ENCODE measurements around the gene PGM1.
"Not testable (repeated sequence)": the region's sequence is repeated elsewhere in the genome, so short reads cannot be mapped to it uniquely, and the experiment has no call there.

The PGM1 gene

GRCh38 chr1:63593303-63593885 lies at the start of gene PGM1:
PGM1 (plus strand) TSS chr1:63593411; CDS start chr1:63593489, 78 bp downstream.
- in situ Hi-C loops (cut with MboI; ENCODE audit: low sequenced_read_pairs): no loop called here

- in situ Hi-C loops (cut with MboI; ENCODE audit: low sequenced_read_pairs): no loop called here
These were observed 47.4 kb upstream of the PGM1 start for GRCh38 chr1:63545780-63546179.

- in situ Hi-C loops (cut with MboI; ENCODE audit: low sequenced_read_pairs): no loop called here
These were observed 45.5 kb upstream of the PGM1 start for GRCh38 chr1:63547621-63548294.

GRCh38 chr1:63548303-63548702 lies 44.9 kb upstream of the PGM1 start:
- in situ Hi-C loops (cut with MboI; ENCODE audit: low sequenced_read_pairs): no loop called here

- in situ Hi-C loops (cut with MboI; ENCODE audit: low sequenced_read_pairs): no loop called here
These were observed 44.3 kb upstream of the PGM1 start for GRCh38 chr1:63548877-63549276.

- in situ Hi-C loops (cut with MboI; ENCODE audit: low sequenced_read_pairs): no loop called here
These were observed 37.7 kb upstream of the PGM1 start for GRCh38 chr1:63555480-63555879.

GRCh38 chr1:63557365-63557987 lies 35.7 kb upstream of the PGM1 start:
- in situ Hi-C loops (cut with MboI; ENCODE audit: low sequenced_read_pairs): no loop called here

GRCh38 chr1:63559357-63559756 lies 33.9 kb upstream of the PGM1 start:
- in situ Hi-C loops (cut with MboI; ENCODE audit: low sequenced_read_pairs): no loop called here

- in situ Hi-C loops (cut with MboI; ENCODE audit: low sequenced_read_pairs): no loop called here
These were observed 29.5 kb upstream of the PGM1 start for GRCh38 chr1:63563745-63564144.

- in situ Hi-C loops (cut with MboI; ENCODE audit: low sequenced_read_pairs): no loop called here
These were observed 24.1 kb upstream of the PGM1 start for GRCh38 chr1:63569068-63569467.

GRCh38 chr1:63569640-63570316 lies 23.4 kb upstream of the PGM1 start:
- in situ Hi-C loops (cut with MboI; ENCODE audit: low sequenced_read_pairs): no loop called here

- in situ Hi-C loops (cut with MboI; ENCODE audit: low sequenced_read_pairs): not testable (repeated sequence)
These were observed 20.5 kb upstream of the PGM1 start for GRCh38 chr1:63572686-63573085.

- in situ Hi-C loops (cut with MboI; ENCODE audit: low sequenced_read_pairs): not testable (repeated sequence)
These were observed 18.9 kb upstream of the PGM1 start for GRCh38 chr1:63574203-63574796.

GRCh38 chr1:63575340-63575826 lies 17.8 kb upstream of the PGM1 start:
- in situ Hi-C loops (cut with MboI; ENCODE audit: low sequenced_read_pairs): no loop called here

GRCh38 chr1:63586326-63586725 lies 6.9 kb upstream of the PGM1 start:
- in situ Hi-C loops (cut with MboI; ENCODE audit: low sequenced_read_pairs): not testable (repeated sequence)

GRCh38 chr1:63590166-63590560 lies 3.0 kb upstream of the PGM1 start:
- in situ Hi-C loops (cut with MboI; ENCODE audit: low sequenced_read_pairs): no loop called here

- in situ Hi-C loops (cut with MboI; ENCODE audit: low sequenced_read_pairs): no loop called here
These were observed 492 bp upstream of the PGM1 start for GRCh38 chr1:63592536-63593302.

- in situ Hi-C loops (cut with MboI; ENCODE audit: low sequenced_read_pairs): no loop called here
These were observed 835 bp downstream of the PGM1 start for GRCh38 chr1:63593886-63594605.

GRCh38 chr1:63595435-63595834 lies 2.2 kb downstream of the PGM1 start:
- in situ Hi-C loops (cut with MboI; ENCODE audit: low sequenced_read_pairs): no loop called here

GRCh38 chr1:63599799-63600198 lies 6.6 kb downstream of the PGM1 start:
- in situ Hi-C loops (cut with MboI; ENCODE audit: low sequenced_read_pairs): no loop called here
